Upper lobe of left lung (tissue), 6 donors: ENCODE measurements around the gene RBM19. TPM values are rescaled to one million over a fixed set of nuclear protein-coding genes. Genes with fewer than 3 reads are reported as not detected.

ENCODE experiments used
- ATAC-seq, 2 donors: fragments of 200-7000 bp; cut with Tn5 transposase; one replicate each; pipeline ENCODE4 v1.9.1; 2022; ENCODE audit warnings: mild to moderate bottlenecking in 2 of 2, moderate library complexity in 2 of 2; ENCODE audit not compliant: low FRiP score in 2 of 2
- DNase-seq, 2 donors: peaks; one replicate each; pipeline ENCODE4 v3.0.0-alpha.2; 2019 to 2020
- H3K27ac ChIP-seq, 4 donors: fragments of 200-600 bp; sonication (generic); one replicate each; pipeline ENCODE4 v1.5.1; 2016 to 2019
- H3K27me3 ChIP-seq, 4 donors: fragments of 200-600 bp; sonication (generic); one replicate each; pipeline ENCODE4 v1.5.1; 2017 to 2019
- H3K36me3 ChIP-seq, 4 donors: fragments of 200-600 bp; sonication (generic); one replicate each; pipeline ENCODE4 v1.5.1; 2016 to 2019
- H3K4me1 ChIP-seq, 4 donors: fragments of 200-600 bp; sonication (generic); one replicate each; pipeline ENCODE4 v1.5.1; 2018 to 2019
- H3K4me3 ChIP-seq, 4 donors: fragments of 200-600 bp; sonication (generic); one replicate each; pipeline ENCODE4 v1.5.1; 2017 to 2019; ENCODE audit warnings: mild to moderate bottlenecking in 2 of 4, moderate library complexity in 1 of 4
- H3K9me3 ChIP-seq, 4 donors: fragments of 200-600 bp; sonication (generic); one replicate each; pipeline ENCODE4 v1.5.1; 2018 to 2019
- CTCF ChIP-seq, 6 experiments: fragments of 450-650 bp in 4 of 6; fragments of 200-600 bp in 2 of 6; sonication (generic) in 2 of 6; IDR thresholded peaks; one replicate each; pipeline ENCODE4 v1.5.1; 2016 to 2019; ENCODE audit warnings: antibody characterized with exemption in 6 of 6
- EP300 ChIP-seq, 4 donors: sonication (generic); formaldehyde crosslinking; IDR thresholded peaks; one replicate each; pipeline ENCODE4 v1.5.1; 2017; ENCODE audit warnings: antibody characterized with exemption in 4 of 4, control low read depth in 2 of 4
- POLR2A ChIP-seq, 4 donors: fragments of 450-650 bp; IDR thresholded peaks; one replicate each; pipeline ENCODE4 v1.5.1; 2016 to 2017; ENCODE audit warnings: antibody characterized with exemption in 4 of 4, mild to moderate bottlenecking in 2 of 4
- POLR2AphosphoS5 ChIP-seq, 2 donors: sonication (generic); formaldehyde crosslinking; IDR thresholded peaks; one replicate each; pipeline ENCODE4 v1.5.1; 2017; ENCODE audit warnings: antibody characterized with exemption in 2 of 2
- WGBS, 2 donors: methylation state at CpG; one replicate each; pipeline ENCODE4 v1.1.5; 2017 to 2018; 5-methylcytosine and 5-hydroxymethylcytosine counted together
- total RNA-seq, 6 donors: library from RNA; depleted of rRNA in 4 of 6; stranded (reverse); fragments of >200 nt in 4 of 6; gene quantifications; one replicate each; pipeline versions ENCODE4 v1.1.0 to v1.2.1, GENCODE V29; 2016 to 2021
- donor health status: DM: no; HTN: no; CAD: no; lungs with moderate emphysema.
- donor health status: DM: no; HTN: yes; CAD: no; lungs with severe emphysema.

Gene RBM19
- total RNA-seq, 6 donors from 2014 or later = 25.5 to 131 (median 39.9) TPM

- Histone ChIP-seq H3K4me1 (no peaks in the 10 kb centered on the region), H3K9me3 (no peaks in the 10 kb centered on the region), H3K27ac (no peak overlapping the region), H3K27me3 (peaks cover 0 to 4% (median 0%) of the 10 kb centered on the region in 4 donors), H3K36me3 (no peaks in the 10 kb centered on the region), H3K4me3 (no peak overlapping the region)
- DNase-seq (no peak), ATAC-seq (no peak)
- 67 to 83% methylated on average over 2 of the region's 2 CpGs for WGBS, 2 donors
- TF ChIP-seq POLR2A (IDR thresholded peaks at IDR 0.05) (no peak), EP300 (IDR thresholded peaks at IDR 0.05) (no peak), CTCF (IDR thresholded peaks at IDR 0.05) (no peak), POLR2AphosphoS5 (IDR thresholded peaks at IDR 0.05) (no peak)
Observed at GRCh38 chr12:113779774-113780173, 186.4 kb downstream of the RBM19 start.

GRCh38 chr12:113778432-113779132 lies 187.5 kb downstream of the RBM19 start:
- no peaks in the 10 kb centered on the region for H3K9me3 ChIP-seq
- no peaks in the 10 kb centered on the region for H3K36me3 ChIP-seq
- H3K4me3 ChIP-seq = no peak overlapping the region
- DNase-seq = no peak
- 33 to 47% methylated on average over 12 of the region's 12 CpGs for WGBS, 2 donors
- H3K27me3 ChIP-seq = peaks cover 0 to 4% (median 0%) of the 10 kb centered on the region in 4 donors
- TF ChIP-seq CTCF (IDR thresholded peaks at IDR 0.05) = no peak
- TF ChIP-seq EP300 (IDR thresholded peaks at IDR 0.05) = no peak
- no peak for TF ChIP-seq POLR2AphosphoS5 (IDR thresholded peaks at IDR 0.05)
- no peak for TF ChIP-seq POLR2A (IDR thresholded peaks at IDR 0.05)
- H3K4me1 ChIP-seq = no peaks in the 10 kb centered on the region
- no peak overlapping the region for H3K27ac ChIP-seq
- no peak for ATAC-seq

GRCh38 chr12:113777751-113778150 lies 188.4 kb downstream of the RBM19 start:
- no peaks in the 10 kb centered on the region for H3K9me3 ChIP-seq
- no peak for TF ChIP-seq EP300 (IDR thresholded peaks at IDR 0.05)
- TF ChIP-seq CTCF (IDR thresholded peaks at IDR 0.05) = no peak
- TF ChIP-seq POLR2AphosphoS5 (IDR thresholded peaks at IDR 0.05) = no peak
- no peak for TF ChIP-seq POLR2A (IDR thresholded peaks at IDR 0.05)
- H3K27ac ChIP-seq = no peak overlapping the region
- 88 to 100% methylated on average over 2 of the region's 2 CpGs for WGBS, 2 donors
- DNase-seq (no peak), ATAC-seq (no peak)
- peaks cover 0 to 4% (median 0%) of the 10 kb centered on the region in 4 donors for H3K27me3 ChIP-seq
- H3K36me3 ChIP-seq = no peaks in the 10 kb centered on the region
- no peaks in the 10 kb centered on the region for H3K4me1 ChIP-seq
- H3K4me3 ChIP-seq = no peak overlapping the region

GRCh38 chr12:113776536-113776935 lies 189.6 kb downstream of the RBM19 start:
- ATAC-seq (no peak), DNase-seq (no peak)
- Histone ChIP-seq H3K4me3 (no peak overlapping the region), H3K27me3 (peaks cover 0 to 4% (median 0%) of the 10 kb centered on the region in 4 donors), H3K4me1 (no peaks in the 10 kb centered on the region), H3K27ac (no peak overlapping the region), H3K36me3 (no peaks in the 10 kb centered on the region), H3K9me3 (no peaks in the 10 kb centered on the region)
- TF ChIP-seq POLR2AphosphoS5 (IDR thresholded peaks at IDR 0.05) (no peak), EP300 (IDR thresholded peaks at IDR 0.05) (no peak), CTCF (IDR thresholded peaks at IDR 0.05) (no peak), POLR2A (IDR thresholded peaks at IDR 0.05) (no peak)
- 82 to 84% methylated on average over 2 to 7 of the region's 7 CpGs for WGBS, 2 donors

GRCh38 chr12:113774526-113774925 lies 191.6 kb downstream of the RBM19 start:
- Histone ChIP-seq H3K4me3 (no peak overlapping the region), H3K9me3 (no peaks in the 10 kb centered on the region), H3K36me3 (no peaks in the 10 kb centered on the region), H3K27ac (no peak overlapping the region), H3K4me1 (no peaks in the 10 kb centered on the region), H3K27me3 (peaks cover 0 to 4% (median 0%) of the 10 kb centered on the region in 4 donors)
- TF ChIP-seq POLR2AphosphoS5 (IDR thresholded peaks at IDR 0.05) (no peak), POLR2A (IDR thresholded peaks at IDR 0.05) (no peak), EP300 (IDR thresholded peaks at IDR 0.05) (no peak), CTCF (IDR thresholded peaks at IDR 0.05) (no peak)
- WGBS, 2 donors = 78 to 81% methylated on average over 5 of the region's 5 CpGs
- DNase-seq (no peak), ATAC-seq (no peak)
